Measurements from ENCODE around the gene TNFRSF18. TPM values are rescaled to one million over a fixed set of nuclear protein-coding genes. Genes with fewer than 3 reads are reported as not detected.

The TNFRSF18 gene
- polyA plus RNA-seq, 2 of the 4 experiments (the other 2 are of a cell fraction) = not detected

- WGBS (ENCODE audit: missing lambda C conversion rate) = 21% methylated on average over 4 of the region's 29 CpGs
- H3K4me1 ChIP-seq = peaks cover 12% of the 10 kb centered on the region
- H3K9me3 ChIP-seq = no peaks in the 10 kb centered on the region
- ChIA-PET CTCF (no interaction called here), POLR2A (interaction anchor here (0.5 to 1.0 kb wide), 3 partner anchors 8 to 218 kb away, joined by 3 to 5 read pairs (median 3); partner anchors contain the start of gene AURKAIP1)
- ATAC-seq = peak; percentile 89 to 92
- FAIRE-seq = no peak
- peak overlapping the region; percentile 95 for H3K27ac ChIP-seq
- peak overlapping the region; percentile 54 for H3K4me3 ChIP-seq
- DNase-seq (ENCODE audit: low read depth in 1 of 2, low spot score in 1 of 2) = peak; percentile 74 to 75
- H3K4me2 ChIP-seq = peak overlapping the region; percentile 100
- TF ChIP-seq POLR2A (IDR thresholded peaks at IDR 0.05; ENCODE audit: low read length) = peak; percentile 31
- no peak for TF ChIP-seq CBX8 (IDR thresholded peaks at IDR 0.05)
Observed at GRCh38 chr1:1157426-1157913, 48.9 kb downstream of the TNFRSF18 start.

- 21% methylated on average over 2 of the region's 9 CpGs for WGBS (ENCODE audit: missing lambda C conversion rate)
- ChIA-PET CTCF (no interaction called here), POLR2A (interaction anchor here (0.5 to 1.0 kb wide), 2 partner anchors 9 to 218 kb away, joined by 3 to 5 read pairs; partner anchors contain the start of gene AURKAIP1)
- no peak for TF ChIP-seq CHD2 (IDR thresholded peaks at IDR 0.05; ENCODE audit: low read length, partially characterized antibody)
- no peak for TF ChIP-seq NFE2L2 (conservative IDR thresholded peaks at IDR 0.05; ENCODE audit: low read length)
- no peak for TF ChIP-seq JUNB (IDR thresholded peaks at IDR 0.05)
- peak; percentile 46; a peak in 3 of 6 replicates for ATAC-seq
- H3K4me2 ChIP-seq = peak overlapping the region; percentile 33; the same call in 1 of the 3 replicates
- no peaks in the 10 kb centered on the region for H3K9me3 ChIP-seq
- H3K4me3 ChIP-seq = no peak overlapping the region
- H3K27ac ChIP-seq = peak overlapping the region in 1 of 2 experiments; percentile 95; a peak in 3 of 6 replicates
- FAIRE-seq = no peak
- DNase-seq (ENCODE audit: low read depth in 1 of 2, low spot score in 1 of 2) = no peak
- peaks cover 12% of the 10 kb centered on the region for H3K4me1 ChIP-seq
Observed at GRCh38 chr1:1157033-1157365, 49.4 kb downstream of the TNFRSF18 start.

- CTCF ChIA-PET = interaction anchor here (0.6 kb wide), 1 partner anchor 35 kb away, joined by 3 read pairs; no protein-coding TSS in a partner anchor
- Histone ChIP-seq H3K9me3 (no peaks in the 10 kb centered on the region), H3K4me2 (peak overlapping the region; percentile 33; the same call in 1 of the 3 replicates), H3K27ac (peak overlapping the region in 1 of 2 experiments; percentile 95; a peak in 2 of 6 replicates), H3K4me1 (peaks cover 12% of the 10 kb centered on the region), H3K4me3 (no peak overlapping the region)
- ATAC-seq = no peak
- POLR2A ChIA-PET = interaction anchor here (0.5 to 1.0 kb wide), 2 partner anchors 9 to 219 kb away, joined by 3 to 5 read pairs; partner anchors contain the start of gene AURKAIP1
- no peak for FAIRE-seq
- no peak for DNase-seq (ENCODE audit: low read depth in 1 of 2, low spot score in 1 of 2)
- TF ChIP-seq USF2 (IDR thresholded peaks at IDR 0.05) (no peak), REST (IDR thresholded peaks at IDR 0.05) (no peak), MYC (IDR thresholded peaks at IDR 0.05; ENCODE audit: borderline replicate concordance, low read length) (no peak), SMC3 (IDR thresholded peaks at IDR 0.05) (no peak), MAX (IDR thresholded peaks at IDR 0.05) (no peak), RNF2 (IDR thresholded peaks at IDR 0.05; ENCODE audit: borderline replicate concordance, low read depth) (no peak), RAD21 (conservative IDR thresholded peaks at IDR 0.05 in 1 of 2, IDR thresholded peaks at IDR 0.05 in 1 of 2) (no peak), ATOH8 (CRISPR knock-in tag; IDR thresholded peaks at IDR 0.05; ENCODE audit: low read depth) (no peak), RCOR1 (IDR thresholded peaks at IDR 0.05; ENCODE audit: low read depth, low read length) (no peak), SREBF2 (IDR thresholded peaks at IDR 0.05) (no peak)
- 89% methylated on average over 13 of the region's 26 CpGs for WGBS (ENCODE audit: missing lambda C conversion rate)
Observed at GRCh38 chr1:1156140-1157032, 50.0 kb downstream of the TNFRSF18 start.
